RWPE1 (cell line): Measurements from ENCODE around the gene PM20D1.
"Not testable (repeated sequence)": the region's sequence is repeated elsewhere in the genome, so short reads cannot be mapped to it uniquely, and the experiment has no call there.

Experiments
- CTCF ChIA-PET: fragments of 350-600 bp; sonication (Branson Sonifier 250); formaldehyde crosslinking; extraction: SDS; loops from one replicate; lab custom pipeline; 2021; lab: Yijun Ruan, JAX
- POLR2A ChIA-PET: fragments of 400-600 bp; formaldehyde crosslinking; extraction: SDS; loops from one replicate; lab custom pipeline; 2020; ENCODE audit warnings: antibody characterized with exemption; ENCODE audit not compliant: low non-redundant PET; lab: Yijun Ruan, JAX
- DNase-seq: peaks from one replicate; pipeline ENCODE4 v3.0.0; 2012; ENCODE audit warnings: low spot score
- H3K27ac ChIP-seq: fragments of 450-650 bp; 2 replicates; pipeline ENCODE4 v1.5.1; 2017
- CTCF ChIP-seq: fragments of 450-650 bp; conservative IDR thresholded peaks from 2 replicates; pipeline ENCODE4 v1.5.1; 2017; ENCODE audit warnings: low read depth, mild to moderate bottlenecking

Gene PM20D1

DNA sequence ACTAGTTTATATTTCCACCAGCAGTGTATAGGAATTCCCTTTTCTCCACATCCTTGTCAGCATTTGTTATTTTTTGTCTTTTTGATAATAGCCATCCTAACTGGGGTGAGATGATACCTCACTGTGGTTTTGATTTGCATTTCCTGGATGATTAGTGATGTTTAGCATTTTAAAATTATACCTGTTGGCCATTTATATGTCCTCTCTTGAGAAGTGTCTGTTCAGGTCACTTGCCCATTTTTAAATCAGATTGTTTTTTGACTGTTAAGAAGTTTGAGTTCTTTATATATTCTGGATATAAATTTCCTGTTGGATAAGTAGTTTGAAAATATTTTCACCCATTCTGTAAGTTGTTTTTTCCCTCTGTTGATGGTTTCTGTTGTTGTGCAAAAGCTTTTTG, 31.0 kb upstream of the PM20D1 start:
- ChIA-PET POLR2A (no interaction called here), CTCF (no interaction called here)
- no peak for DNase-seq
- no peak overlapping the region for H3K27ac ChIP-seq
- no peak for TF ChIP-seq CTCF

DNA sequence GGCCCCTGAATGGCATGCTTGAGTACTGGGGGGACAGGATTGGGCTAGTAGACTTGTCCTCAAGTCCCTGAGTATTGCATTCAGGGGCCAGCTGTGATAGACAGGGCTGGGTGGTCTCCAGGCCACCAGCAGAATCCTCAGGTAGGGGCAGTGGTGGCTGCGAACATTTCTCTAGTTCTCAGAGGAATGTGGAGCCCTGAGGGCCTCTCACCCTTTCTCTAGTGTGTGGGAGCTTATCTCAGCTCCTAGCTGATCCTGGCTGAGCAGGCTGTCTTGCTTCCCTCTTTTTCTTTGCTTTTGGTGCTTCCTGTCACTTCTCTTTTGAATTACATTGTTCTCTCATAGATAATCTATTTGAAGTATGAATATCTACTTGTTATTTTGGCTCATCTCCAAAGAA, 30.0 kb upstream of the PM20D1 start:
- no peak for TF ChIP-seq CTCF
- ChIA-PET POLR2A (no interaction called here), CTCF (interaction anchor here (0.6 kb wide), 1 partner anchor 92 kb away, joined by 3 read pairs; no protein-coding TSS in a partner anchor)
- no peak for DNase-seq
- no peak overlapping the region for H3K27ac ChIP-seq

- no peak overlapping the region for H3K27ac ChIP-seq
- TF ChIP-seq CTCF: no peak
- POLR2A ChIA-PET: no interaction called here
- no peak for DNase-seq
- CTCF ChIA-PET: no interaction called here
These were observed 28.1 kb upstream of the PM20D1 start for GRCh38 chr1:205878026-205878425.

DNA sequence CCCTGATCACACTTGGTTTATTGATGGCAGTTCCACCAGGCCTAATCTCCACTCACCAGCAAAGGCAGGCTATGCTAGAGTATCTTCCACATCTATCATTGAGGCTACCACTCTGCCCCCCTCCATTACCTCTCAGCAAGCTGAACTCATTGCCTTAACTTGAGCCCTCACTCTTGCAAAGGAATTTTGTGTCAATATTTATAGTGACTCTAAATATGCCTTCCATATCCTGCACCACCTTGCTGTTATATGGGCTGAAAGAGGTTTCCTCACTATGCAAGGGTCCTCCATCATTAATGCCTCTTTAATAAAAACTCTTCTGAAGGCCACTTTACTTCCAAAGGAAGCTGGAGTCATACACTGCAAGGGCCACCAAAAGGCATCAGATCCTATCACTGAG, 23.2 kb upstream of the PM20D1 start:
- H3K27ac ChIP-seq, CTCF ChIA-PET, DNase-seq, POLR2A ChIA-PET: not testable (repeated sequence)

DNA sequence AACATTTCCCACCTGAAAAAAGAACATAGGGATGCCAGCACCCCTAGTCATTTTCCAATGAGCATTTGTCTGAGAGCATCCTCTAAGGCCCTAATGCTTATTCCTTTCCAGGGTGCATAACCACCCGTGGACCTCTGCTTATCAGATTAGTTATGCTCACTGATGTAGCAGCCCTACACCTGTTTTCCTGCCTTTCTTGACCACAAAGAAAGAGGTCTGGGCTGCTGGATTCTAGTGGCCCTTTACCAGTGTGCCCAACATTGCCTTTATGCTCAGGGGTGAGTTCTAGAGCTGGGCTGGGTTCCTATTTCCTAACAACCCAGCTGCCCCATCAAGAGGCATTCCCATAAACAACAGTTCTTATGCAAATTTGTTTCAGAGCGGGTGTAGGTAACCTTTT, 20.3 kb upstream of the PM20D1 start:
- no peak for DNase-seq
- no peak for TF ChIP-seq CTCF
- POLR2A ChIA-PET: no interaction called here
- H3K27ac ChIP-seq: no peak overlapping the region
- CTCF ChIA-PET: no interaction called here

GRCh38 chr1:205861540-205861939, 11.6 kb upstream of the PM20D1 start:
- ChIA-PET CTCF (no interaction called here), POLR2A (no interaction called here)
- no peak for DNase-seq
- no peak overlapping the region for H3K27ac ChIP-seq
- no peak for TF ChIP-seq CTCF

DNA sequence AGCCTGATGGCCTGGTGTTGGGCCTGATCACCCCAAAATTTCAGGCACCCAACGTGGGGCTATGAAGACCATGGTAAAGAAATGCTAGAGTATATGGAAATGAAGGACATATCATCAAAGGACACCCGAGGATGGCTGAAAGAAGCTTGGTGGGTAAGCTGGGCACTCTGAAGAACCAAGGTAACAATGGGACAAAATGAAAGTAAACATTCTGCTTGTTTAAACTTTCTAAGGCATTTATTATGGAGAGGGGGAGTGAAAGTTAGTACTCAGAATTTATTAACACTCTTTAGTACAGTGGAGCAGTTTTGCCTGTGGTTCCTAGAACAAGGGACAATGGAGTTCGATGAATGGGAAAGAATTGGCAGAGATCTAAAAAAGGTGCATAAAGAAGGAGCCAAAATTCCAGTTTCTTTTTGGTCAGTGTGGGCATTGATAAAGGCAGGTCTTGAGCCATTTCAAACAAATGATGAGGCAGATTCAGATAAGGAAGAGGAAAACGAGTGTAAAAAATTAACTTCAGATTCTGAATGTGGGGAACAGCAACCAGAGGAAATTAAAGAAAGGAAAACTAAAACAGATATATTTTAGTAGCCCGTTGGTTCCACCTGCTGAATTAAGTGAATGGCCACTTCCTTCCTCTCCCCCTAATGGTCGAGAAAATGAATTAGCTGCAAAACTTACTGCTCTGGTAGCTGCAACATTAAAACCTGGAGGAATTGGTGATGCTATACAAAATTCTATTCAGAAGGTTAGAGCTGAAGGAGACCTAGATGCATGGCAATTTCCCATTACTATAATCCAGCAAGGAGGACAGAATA, 8.4 kb upstream of the PM20D1 start:
- ChIA-PET CTCF (interaction anchor here (0.6 to 1.1 kb wide), 4 partner anchors 39 to 1766 kb away, joined by 3 to 4 read pairs (median 4); no protein-coding TSS in a partner anchor), POLR2A (no interaction called here)
- TF ChIP-seq CTCF: no peak
- H3K27ac ChIP-seq: no peak overlapping the region
- DNase-seq: no peak

- POLR2A ChIA-PET, H3K27ac ChIP-seq, DNase-seq, CTCF ChIA-PET: not testable (repeated sequence)
These were observed 7.6 kb upstream of the PM20D1 start for GRCh38 chr1:205857501-205857900.
